Thyroid gland (tissue), 4 donors: ENCODE results near the gene CACNB4.

Experiments
- CTCF ChIP-seq, 6 experiments: fragments of 200-600 bp in 3 of 6; fragments of 450-650 bp in 3 of 6; sonication (generic) in 3 of 6; IDR thresholded peaks; one replicate each; pipeline ENCODE4 v1.5.1; 2016 to 2019; ENCODE audit warnings: antibody characterized with exemption in 6 of 6, mild to moderate bottlenecking in 2 of 6, inconsistent platforms in 1 of 6, moderate library complexity in 1 of 6
- POLR2A ChIP-seq, 2 donors: fragments of 450-650 bp; IDR thresholded peaks; one replicate each; pipeline ENCODE4 v1.6.1; 2017; ENCODE audit warnings: antibody characterized with exemption in 2 of 2, mild to moderate bottlenecking in 2 of 2, moderate library complexity in 1 of 2

- TF ChIP-seq POLR2A (IDR thresholded peaks at IDR 0.05) (no peak), CTCF (IDR thresholded peaks at IDR 0.05) (no peak)
Measured at GRCh38 chr2:152099367-152100050, 665 bp upstream of the CACNB4 start.
